PC-9 (cell line): ENCODE measurements around the gene GALM.

Experiments
- CTCF ChIP-seq: fragments of 200-600 bp; sonication (generic); conservative IDR thresholded peaks from 2 replicates; pipeline ENCODE4 v1.6.1; 2017; ENCODE audit warnings: mixed run types, antibody characterized with exemption, mild to moderate bottlenecking, moderate library complexity
- EZH2 ChIP-seq: fragments of 200-600 bp; sonication (generic); IDR thresholded peaks from 2 replicates; pipeline ENCODE4 v1.8.0; 2017; ENCODE audit warnings: antibody characterized with exemption, low read depth

DNA sequence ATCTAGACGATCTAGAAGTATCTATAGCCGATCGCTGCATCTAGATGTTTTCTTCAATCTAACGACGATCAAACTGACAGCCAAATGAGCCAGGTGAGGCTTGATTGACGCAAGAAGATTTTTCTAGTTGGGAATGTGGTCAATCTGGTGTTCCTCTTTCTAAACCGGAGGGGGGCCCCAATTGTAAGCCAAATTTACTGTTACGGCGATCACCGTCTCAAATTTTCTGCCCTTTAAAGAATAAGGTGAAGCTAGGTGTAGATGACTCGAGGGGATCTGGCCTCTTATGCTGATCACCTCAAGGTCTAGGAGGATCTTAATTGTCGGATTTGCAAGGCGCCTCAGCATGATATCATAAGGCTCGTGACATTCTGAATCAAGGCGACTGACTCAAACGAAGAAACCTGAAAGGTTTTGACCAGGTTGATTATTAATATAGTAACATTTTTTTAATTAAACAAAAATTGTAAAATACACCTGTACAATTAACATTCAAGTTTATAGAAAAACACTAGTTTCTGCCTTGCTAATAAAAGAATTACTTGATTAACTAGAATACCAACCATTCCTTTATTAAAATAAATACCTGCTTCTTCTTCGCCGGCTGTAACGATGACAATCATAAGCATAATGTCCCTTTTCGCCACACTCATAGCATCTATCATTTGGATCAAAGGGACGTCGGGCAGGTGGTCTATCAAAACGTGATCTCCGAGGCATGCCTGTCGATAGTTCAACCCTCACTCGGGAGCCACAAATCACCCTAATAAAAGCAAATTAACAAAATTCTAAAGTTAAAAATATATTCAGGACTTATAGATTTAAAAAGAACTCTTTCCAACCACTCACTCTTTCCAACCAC is 83.3 kb downstream of the GALM start:
- no peak for TF ChIP-seq CTCF
- TF ChIP-seq EZH2 = no peak
